ENCODE measurements around the gene TAF8. TPM values are rescaled to one million over a fixed set of nuclear protein-coding genes. Genes with fewer than 3 reads are reported as not detected.

The TAF8 gene
- total RNA-seq, 1 experiment from 2014 or later = 20.4 TPM

DNA sequence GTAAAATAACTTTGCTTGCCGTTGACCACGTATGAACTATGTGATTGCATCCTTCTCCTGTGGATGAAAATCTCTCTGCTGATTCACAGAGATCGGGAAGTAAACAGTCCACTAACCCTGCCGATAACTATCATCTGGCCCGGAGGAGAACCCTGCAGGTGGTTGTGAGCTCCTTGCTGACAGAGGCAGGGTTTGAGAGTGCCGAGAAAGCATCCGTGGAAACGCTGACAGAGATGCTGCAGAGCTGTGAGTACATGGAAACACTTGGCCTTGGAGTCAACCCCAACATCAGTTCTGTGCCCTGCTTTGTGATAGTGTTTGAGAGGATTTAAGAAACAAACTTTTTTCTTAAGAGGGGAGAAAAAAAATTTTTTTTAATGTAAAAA lies 937 bp downstream of the TAF8 start:
- no peak for DNase-seq (ENCODE audit: low spot score)

GRCh38 chr6:42053601-42054000 lies 3.3 kb downstream of the TAF8 start:
- DNase-seq (ENCODE audit: low spot score) = no peak

- DNase-seq (ENCODE audit: low spot score) = no peak
Observed at GRCh38 chr6:42059743-42060142, 9.4 kb downstream of the TAF8 start.

GRCh38 chr6:42066156-42066675 lies 15.9 kb downstream of the TAF8 start:
- no peak for DNase-seq (ENCODE audit: low spot score)

DNA sequence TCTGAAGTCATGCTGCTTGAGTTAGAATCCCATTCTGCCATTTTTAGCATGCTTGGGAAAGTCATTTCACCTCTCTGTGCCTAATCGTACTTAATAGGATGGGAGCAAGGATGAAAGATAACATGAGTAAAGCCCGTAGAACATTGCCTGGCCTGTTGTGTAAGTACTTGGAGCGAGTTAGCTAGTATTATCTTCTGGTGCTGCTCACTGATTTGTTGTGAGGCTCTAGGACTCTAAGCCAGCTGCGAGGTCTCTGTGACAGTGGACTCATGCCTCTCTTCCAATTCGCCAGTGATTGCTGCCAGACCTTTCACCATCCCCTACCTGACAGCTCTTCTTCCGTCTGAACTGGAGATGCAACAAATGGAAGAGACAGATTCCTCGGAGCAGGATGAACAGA lies 17.8 kb downstream of the TAF8 start:
- no peak for DNase-seq (ENCODE audit: low spot score)

DNA sequence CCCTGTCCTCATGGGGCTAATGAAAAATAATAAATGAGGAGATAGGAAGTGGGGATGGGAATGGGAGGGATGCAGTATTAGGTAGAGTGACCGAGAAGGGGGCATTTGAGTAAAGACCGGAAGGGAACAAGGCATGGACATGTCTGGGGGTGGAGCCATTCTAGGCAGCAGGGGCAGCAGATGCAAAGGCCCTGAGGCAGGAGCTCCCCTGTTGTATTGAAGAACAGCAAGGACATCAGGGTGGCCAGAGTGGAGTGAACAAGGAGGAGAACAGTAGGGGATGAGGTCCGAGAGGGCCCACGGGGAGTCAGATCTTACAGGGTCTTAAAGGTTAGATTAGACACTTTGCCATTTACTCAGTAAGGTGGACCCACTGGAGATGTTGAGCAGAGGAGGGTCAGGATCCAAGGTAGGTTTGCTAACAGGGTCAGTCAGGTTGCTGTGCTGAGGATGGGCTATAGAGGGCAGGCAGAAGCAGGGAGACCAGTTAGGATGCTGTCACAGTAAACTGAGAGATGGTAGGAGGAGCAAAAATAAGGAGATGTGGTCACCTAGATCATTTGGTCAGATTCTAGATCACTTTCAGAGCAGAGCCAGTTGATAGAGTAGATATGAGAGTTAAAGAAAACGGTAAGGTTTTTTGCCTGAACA lies 18.7 kb downstream of the TAF8 start:
- DNase-seq (ENCODE audit: low spot score) = no peak

- no peak for DNase-seq (ENCODE audit: low spot score)
Observed at GRCh38 chr6:42071881-42072583, 21.7 kb downstream of the TAF8 start.

DNA sequence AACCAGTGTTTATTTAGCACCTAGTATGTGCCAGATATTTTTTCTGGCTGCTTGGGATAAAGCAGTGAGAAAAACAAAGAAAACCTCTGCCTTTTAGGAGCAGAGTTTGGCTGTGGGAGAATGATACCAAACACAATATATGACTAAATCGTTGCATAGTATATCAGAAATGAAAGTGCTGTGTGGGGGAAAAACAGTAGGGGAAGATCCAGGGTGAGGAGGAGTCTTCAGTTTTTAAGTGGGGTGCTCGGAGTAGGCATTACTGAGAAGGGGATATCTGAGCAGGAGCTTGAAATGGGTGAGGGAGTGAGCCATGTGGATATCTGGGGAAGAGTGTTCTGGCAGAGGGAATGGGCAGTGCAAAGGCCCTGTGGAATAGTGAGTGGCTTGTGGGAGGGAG lies 23.0 kb downstream of the TAF8 start:
- no peak for DNase-seq (ENCODE audit: low spot score)

- peak; percentile 59 for DNase-seq (ENCODE audit: low spot score)
Observed at GRCh38 chr6:42075159-42075838, 25.0 kb downstream of the TAF8 start.

DNA sequence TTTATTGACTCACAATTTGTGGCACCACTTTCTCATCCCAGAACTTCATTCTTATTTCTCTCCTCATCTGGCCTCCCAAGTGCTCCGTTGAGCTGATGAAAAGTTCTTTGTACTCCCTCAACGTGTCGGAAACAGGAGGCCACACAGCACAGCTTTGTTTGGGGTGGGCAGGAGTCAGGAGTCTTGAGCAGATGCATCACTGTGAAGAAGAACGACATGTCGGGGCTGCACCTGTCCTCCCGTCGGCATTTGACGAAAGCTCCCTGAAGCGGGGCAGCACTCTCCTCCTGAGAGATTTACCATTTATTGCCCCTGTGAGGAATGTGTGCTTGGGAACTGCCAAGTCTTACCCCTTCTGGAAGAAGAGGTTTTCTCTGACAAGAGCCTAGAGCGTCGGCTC lies 28.1 kb downstream of the TAF8 start:
- no peak for DNase-seq (ENCODE audit: low spot score)

DNA sequence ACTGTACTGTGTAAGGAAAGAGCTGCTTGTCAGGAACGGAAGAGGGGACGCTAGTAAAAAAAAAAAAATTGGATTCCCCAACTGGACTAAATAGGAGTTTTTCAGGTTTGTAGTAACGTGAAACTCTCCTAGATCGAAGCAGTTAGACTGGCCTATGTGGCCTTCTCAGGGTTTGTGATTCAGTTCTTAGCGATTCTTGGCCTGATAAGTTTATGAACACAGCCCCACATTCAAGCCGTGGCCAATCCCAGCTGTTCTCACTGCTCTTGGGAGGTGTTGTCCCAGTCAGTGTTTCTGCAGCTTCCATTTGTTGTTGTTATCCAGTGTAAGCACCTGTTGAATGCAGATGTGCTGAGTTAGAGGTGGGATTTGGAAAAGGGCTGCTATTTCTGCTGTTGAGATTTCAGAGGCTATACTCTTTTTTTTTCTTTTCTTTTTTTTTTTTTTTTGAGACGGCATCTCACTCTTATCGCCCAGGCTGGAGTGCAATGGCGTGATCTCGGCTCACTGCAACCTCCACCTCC lies 29.7 kb downstream of the TAF8 start:
- no peak for DNase-seq (ENCODE audit: low spot score)

DNA sequence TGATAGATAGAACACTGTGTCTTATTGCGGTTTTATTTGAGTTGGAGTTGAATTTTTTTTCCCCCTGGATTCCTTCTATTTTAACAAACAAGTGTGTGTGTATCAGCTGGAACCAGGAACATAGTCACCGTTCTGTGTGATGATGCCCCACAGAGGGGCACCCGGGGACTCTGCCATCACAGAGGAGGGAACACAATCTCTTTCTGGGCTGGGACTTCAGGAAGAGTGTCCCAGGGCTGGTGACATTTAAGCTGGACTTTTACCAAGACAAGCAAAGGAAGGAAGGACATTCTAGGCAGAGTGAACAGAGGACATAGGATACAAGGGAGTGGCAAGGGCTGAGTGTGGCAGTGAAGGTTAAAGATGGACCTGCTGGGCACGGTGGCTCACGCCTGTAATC lies 33.2 kb downstream of the TAF8 start:
- no peak for DNase-seq (ENCODE audit: low spot score)

- DNase-seq (ENCODE audit: low spot score) = no peak
Observed at GRCh38 chr6:42084889-42085288, 34.6 kb downstream of the TAF8 start.

DNA sequence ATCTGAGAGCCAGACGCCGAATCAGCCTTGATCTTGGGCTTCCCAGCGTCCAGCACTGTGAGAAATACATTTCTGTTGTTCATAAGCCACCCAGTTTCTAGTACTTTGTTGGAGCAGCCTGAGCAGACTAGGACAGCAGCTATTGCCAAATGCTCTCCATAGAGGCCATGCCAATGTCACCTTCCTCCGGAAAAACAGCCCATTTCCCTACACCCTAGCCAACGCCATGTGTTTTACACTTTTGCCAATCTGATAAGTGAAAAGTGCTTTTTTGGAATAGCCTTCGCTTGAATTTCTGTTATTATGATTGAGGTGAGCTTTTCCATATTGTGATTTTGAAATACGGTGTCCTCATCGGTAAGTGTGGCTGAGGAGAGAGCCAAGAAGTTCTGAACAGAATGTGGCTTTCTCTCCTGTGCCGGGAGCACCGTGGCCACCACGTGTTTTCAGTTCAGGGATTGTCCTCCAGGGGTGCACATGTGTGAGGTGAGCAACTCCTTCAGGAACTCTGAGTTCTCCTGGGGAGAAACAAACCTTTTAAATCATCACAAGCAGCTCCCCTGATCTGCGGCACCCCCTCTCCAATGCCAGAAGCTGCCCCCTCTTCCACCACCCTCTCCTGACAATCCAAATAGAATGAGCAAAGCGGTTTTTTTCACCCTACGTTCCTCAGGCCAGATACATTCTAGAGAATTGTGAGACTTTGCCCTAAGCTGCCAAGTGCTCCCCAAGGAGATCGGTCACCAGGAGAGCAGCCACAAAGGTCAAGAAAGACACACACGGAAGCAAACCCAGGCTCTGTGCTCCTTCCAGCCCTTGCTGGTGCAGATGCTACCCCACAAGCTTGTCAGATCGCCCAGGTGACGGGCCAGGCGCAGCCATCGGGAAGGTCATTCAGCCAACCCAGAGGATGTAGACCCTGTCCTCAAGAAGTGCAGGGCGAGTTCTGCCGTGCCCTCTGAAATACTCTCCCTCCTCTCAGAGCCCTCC lies 36.0 kb downstream of the TAF8 start:
- DNase-seq (ENCODE audit: low spot score) = no peak

DNA sequence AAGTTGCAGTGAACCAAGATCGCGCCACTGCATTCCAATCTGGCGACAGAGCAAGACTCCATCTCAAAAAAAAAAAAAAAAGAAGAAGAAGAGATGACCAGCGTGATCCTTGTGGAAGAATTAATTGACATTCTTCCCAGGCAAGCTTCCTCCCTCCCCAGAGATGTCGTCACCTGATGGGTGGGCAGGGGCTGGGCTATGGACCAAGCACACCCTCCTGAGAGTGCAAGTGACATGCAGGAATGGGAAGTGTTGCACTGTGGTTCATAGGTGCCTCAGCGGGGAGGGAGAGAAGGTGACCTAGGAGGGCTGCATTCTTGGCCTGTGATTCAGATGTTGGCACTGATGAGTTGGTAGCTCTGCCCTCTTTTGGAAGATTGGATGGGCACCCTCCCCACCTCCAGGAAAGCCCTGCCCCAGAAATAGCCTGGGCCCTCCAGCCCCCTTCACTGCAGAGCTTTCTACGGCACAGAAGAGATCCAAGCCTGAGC lies 37.8 kb downstream of the TAF8 start:
- DNase-seq (ENCODE audit: low spot score) = peak; percentile 86

GRCh38 chr6:42090819-42091717 lies 40.7 kb downstream of the TAF8 start:
- no peak for DNase-seq (ENCODE audit: low spot score)

- DNase-seq (ENCODE audit: low spot score) = no peak
Observed at GRCh38 chr6:42091718-42092023, 41.3 kb downstream of the TAF8 start.

GRCh38 chr6:42093582-42094329 lies 43.4 kb downstream of the TAF8 start:
- DNase-seq (ENCODE audit: low spot score) = peak; percentile 30

- no peak for DNase-seq (ENCODE audit: low spot score)
Observed at GRCh38 chr6:42095094-42095493, 44.8 kb downstream of the TAF8 start.
